ENCODE results near the gene PCGF2.

DNA sequence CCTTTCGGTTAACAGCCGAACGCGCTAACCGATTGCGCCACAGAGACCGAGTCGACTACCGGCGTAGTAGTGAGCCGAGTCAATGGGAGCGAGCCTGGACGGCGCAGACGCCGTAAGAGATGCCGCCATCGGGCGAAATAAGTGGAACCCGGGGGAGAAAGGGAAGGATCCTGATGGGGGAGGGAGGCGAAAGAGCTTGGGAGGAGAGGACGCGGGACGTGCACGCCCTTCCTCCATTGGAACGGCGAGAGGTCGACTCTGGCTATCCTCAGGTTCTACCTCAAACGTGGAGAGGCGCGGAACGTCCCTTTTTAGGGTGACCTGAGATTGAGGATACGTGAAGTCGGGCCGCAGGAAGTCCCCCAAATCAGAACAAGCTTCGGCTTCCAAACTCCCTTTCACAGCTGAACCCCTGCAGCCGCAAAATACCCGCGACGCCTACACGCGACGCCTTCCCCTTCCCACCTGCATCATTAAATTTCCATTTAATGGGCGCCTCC, 3.7 kb upstream of the PCGF2 start:
- TF ChIP-seq HDAC6 (IDR thresholded peaks at IDR 0.05; ENCODE audit: low read depth, low read length), result peak; percentile 64
- no peak for TF ChIP-seq RAD21 (IDR thresholded peaks at IDR 0.05 in 1 of 2, conservative IDR thresholded peaks at IDR 0.05 in 1 of 2; ENCODE audit: low read depth in 2 of 2, low read length in 2 of 2)
- no peak for TF ChIP-seq EP300 (IDR thresholded peaks at IDR 0.05; ENCODE audit: borderline replicate concordance in 1 of 2, low read depth in 2 of 2, low read length in 2 of 2)
- TF ChIP-seq, protein P1, sequence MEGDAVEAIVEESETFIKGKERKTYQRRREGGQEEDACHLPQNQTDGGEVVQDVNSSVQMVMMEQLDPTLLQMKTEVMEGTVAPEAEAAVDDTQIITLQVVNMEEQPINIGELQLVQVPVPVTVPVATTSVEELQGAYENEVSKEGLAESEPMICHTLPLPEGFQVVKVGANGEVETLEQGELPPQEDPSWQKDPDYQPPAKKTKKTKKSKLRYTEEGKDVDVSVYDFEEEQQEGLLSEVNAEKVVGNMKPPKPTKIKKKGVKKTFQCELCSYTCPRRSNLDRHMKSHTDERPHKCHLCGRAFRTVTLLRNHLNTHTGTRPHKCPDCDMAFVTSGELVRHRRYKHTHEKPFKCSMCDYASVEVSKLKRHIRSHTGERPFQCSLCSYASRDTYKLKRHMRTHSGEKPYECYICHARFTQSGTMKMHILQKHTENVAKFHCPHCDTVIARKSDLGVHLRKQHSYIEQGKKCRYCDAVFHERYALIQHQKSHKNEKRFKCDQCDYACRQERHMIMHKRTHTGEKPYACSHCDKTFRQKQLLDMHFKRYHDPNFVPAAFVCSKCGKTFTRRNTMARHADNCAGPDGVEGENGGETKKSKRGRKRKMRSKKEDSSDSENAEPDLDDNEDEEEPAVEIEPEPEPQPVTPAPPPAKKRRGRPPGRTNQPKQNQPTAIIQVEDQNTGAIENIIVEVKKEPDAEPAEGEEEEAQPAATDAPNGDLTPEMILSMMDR (IDR thresholded peaks at IDR 0.05; ENCODE audit: control extremely low read depth in 1 of 3, insufficient read depth in 1 of 3, low read depth in 1 of 3, low read length in 3 of 3), result 0 out of 4 replicates have a peak, but pooled peaks of 1 of the 3 experiments have one; percentile 3
- TF ChIP-seq GABPA (IDR thresholded peaks at IDR 0.05; ENCODE audit: borderline replicate concordance, insufficient read depth, low read length), result no peak
- peak; percentile 97 for TF ChIP-seq CEBPB (IDR thresholded peaks at IDR 0.05; ENCODE audit: low read depth, low read length)
- no peak for TF ChIP-seq CBX5 (IDR thresholded peaks at IDR 0.05; ENCODE audit: low read depth, low read length)
- TF ChIP-seq POLR2AphosphoS5 (IDR thresholded peaks at IDR 0.05; ENCODE audit: low read depth, low read length), result no peak; the same call in 1 of the 2 replicates
- TF ChIP-seq POLR2A (IDR thresholded peaks at IDR 0.05; ENCODE audit: control extremely low read depth in 1 of 2, low read depth in 2 of 2, low read length in 2 of 2), result peak in 1 of 2 experiments; percentile 59; a peak in 1 of 3 replicates
